Stimulated activated CD8-positive, alpha-beta memory T cell treated with anti-CD3 and anti-CD28 coated beads, Interleukin-7, amount 100 ng/mL, for 48 hours (primary cell): Measurements from ENCODE around the gene GRK6.

Experiments used
- DNase-seq, 2 donors: peaks; one replicate each; pipeline ENCODE4 v3.0.0-alpha.2; 2020; ENCODE audit warnings: low read depth in 1 of 2; ENCODE audit errors: extremely low read depth in 1 of 2

Gene GRK6

DNA sequence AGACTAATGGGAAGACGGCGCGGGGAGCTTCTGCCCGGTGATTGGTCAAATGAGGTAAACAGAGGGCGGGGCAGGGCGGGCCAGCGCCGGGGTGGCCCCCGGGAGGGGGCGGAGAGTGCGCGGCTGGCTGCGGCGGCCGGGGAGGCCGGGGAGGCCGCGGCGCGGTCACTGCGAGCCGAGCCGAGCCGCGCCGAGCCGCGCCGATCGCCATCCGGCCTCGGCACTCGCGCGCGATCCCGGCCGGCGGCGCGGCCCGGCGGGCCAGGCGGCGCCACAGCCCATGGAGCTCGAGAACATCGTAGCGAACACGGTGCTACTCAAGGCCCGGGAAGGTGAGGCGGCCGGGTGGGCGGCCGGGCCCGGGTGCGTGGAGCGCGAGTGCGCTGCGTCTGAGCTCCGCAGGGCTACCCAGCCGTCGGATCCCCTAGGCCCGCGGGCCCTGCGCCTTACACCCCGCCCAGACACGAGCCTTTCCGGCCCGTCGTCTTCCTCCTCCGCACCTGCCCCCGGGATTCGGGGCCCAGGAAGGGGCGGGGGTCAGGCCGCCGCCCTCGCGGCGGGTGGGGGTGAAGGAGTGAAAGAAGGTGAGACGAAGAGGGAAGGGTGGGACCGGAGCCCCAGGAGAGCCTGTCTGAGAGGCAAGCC lies at the start of gene GRK6:
Gene GRK6 (plus strand): TSS at position 111 of the 645 bp plus-strand sequence. CDS start 170 bp downstream, at position 281.
- DNase-seq: no peak

DNA sequence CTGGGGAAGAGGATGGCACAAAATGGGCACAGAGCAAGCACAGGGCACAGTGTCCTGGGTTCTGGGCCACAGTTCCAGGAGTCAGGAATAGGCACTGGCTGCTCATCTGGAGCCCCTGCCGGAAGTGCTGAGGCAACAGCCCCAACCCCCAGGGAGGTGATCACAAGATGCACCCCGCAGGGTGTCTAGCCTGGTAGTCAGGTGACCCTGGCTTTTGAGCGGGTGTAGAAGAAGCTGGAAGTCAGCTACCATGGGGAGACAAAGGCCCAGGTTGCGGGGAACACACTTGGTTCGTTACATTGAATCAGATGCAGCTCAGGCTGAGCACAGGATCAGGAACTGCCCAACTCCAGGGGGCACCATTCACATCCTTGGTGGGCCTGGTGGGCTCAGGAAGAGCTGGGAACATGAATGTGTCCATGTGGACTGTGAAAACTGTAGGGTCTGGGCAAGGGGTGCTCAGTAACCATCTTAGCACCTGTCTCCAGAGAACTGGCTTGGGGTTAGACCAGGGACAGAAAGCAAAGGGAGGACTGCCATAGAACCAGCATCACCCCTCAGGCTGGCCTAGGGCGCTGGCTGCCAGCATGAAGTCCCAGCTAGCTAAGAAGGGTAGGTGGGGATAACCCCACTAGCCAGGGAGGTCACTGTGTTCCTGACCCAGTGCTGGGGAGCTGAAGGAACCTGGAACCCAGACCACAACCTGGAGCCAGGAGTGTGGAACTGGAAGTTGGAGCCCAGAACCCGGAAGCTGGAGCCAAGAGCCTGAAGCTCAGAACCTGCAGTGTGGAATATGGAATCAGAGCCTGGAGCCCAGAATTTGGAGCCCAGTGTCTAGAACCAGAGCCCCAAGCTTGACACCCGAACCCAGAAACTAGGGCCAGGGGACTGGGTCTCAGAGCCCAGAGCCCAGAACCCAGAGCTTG lies 48.4 kb upstream of the GRK6 start:
- no peak for DNase-seq

GRCh38 chr5:177378884-177379883 lies 47.3 kb upstream of the GRK6 start:
- DNase-seq: no peak

GRCh38 chr5:177380805-177381126 lies 45.7 kb upstream of the GRK6 start:
- no peak for DNase-seq

DNA sequence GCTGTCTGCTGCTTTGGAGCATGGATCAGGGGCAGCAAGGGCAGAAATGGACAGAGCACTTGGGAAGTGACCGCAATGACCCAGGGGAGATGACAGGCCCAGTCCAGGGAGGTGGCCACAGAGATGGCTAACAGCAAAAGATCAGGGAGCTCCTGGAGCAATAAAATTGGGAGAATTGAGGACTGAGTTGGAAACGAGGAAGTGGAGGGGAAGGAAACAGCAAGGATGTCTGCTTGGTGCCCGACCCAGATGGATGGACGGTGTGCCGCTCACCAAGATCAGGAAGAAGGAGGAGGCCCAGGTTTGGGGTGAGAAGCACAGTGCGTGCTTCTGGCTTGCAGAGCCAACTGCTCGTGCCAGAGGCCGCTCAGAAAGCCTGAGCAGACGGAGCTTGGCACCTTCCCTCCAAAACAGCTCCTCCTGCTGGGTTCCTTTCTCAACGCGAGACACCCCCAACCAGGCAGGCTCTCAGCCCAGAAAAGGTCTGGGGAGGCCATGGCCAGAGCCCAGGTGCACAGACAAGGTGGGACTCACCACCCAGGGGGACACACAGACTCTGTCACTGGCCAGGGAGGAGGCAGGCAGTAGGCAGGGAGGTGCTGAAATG lies 44.0 kb upstream of the GRK6 start:
- DNase-seq: no peak

DNA sequence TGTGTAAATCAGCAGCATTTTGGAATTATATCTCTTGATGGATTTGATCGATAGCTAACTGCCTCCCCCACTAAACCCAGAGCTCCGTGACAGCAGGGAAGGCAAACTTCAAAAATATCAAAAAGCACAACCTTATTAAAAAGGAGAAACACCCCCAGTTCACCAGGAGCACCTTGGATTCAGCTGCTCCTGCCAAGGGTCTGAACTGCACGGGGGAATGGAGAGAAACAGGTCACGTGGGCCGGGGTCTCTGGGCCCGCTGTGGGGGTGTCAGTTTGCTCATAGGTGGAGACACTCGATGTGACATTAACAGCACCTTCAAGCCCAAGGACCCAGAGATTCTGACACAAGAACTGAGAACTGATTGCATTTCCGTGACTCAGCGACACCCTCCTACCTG lies 43.3 kb upstream of the GRK6 start:
- DNase-seq: no peak

GRCh38 chr5:177384134-177384533 lies 42.3 kb upstream of the GRK6 start, which contains the start of gene SLC34A1:
SLC34A1 (plus strand) TSS chr5:177384434; CDS start chr5:177385742, 1,308 bp downstream.
- no peak for DNase-seq

DNA sequence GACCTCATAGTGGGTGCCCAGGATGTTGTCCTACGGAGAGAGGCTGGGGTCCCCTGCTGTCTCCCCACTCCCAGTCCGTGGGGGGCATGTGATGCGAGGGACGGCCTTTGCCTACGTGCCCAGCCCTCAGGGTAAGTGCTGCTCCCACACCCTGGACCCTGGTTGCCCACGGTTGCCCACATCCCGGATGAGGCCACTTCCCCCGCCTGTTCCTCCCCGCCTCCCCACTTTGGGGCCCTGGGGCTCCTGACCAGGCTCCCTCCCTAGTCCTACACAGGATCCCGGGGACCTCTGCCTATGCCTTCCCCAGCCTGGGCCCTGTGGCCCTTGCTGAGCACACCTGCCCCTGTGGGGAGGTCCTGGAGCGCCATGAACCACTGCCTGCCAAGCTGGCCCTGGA lies 40.8 kb upstream of the GRK6 start:
- DNase-seq: no peak

GRCh38 chr5:177386542-177386941 lies 39.9 kb upstream of the GRK6 start:
- no peak for DNase-seq

GRCh38 chr5:177387405-177387804 lies 39.1 kb upstream of the GRK6 start:
- no peak for DNase-seq

DNA sequence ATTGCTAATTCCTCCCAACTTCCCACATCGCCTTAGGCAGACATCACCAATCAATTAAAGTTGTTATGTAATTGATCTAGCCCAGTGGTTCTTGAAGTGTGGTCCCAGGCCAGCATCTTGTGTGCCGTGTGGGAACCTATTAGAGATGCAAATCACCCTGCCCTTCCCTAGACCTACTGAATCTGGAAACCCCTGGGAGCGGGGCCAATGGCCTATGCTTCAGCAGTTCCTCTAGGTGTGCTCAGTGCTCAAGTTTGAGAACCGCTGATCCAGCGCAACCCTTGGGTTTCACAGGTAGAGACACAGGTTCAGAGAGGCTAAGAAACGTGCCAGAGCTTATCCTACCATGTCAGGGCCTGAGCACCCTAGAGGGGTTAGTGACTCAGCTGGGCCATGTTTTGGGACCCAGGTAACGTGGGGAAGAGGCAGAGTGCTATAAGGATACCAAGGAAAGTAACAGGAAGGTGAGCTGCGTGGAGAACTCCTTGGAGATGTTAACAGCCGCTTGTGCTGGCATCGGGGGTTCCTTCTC lies 37.9 kb upstream of the GRK6 start:
- DNase-seq: no peak

- DNase-seq: peak in 1 of 2 donors; percentile 53
Observed at GRCh38 chr5:177389241-177390169, 37.0 kb upstream of the GRK6 start.

GRCh38 chr5:177390363-177391300 lies 35.8 kb upstream of the GRK6 start:
- peak; percentile 59 to 74 for DNase-seq

- no peak for DNase-seq
Observed at GRCh38 chr5:177392765-177393164, 33.7 kb upstream of the GRK6 start.

GRCh38 chr5:177393206-177393765 lies 33.2 kb upstream of the GRK6 start:
- DNase-seq: no peak

DNA sequence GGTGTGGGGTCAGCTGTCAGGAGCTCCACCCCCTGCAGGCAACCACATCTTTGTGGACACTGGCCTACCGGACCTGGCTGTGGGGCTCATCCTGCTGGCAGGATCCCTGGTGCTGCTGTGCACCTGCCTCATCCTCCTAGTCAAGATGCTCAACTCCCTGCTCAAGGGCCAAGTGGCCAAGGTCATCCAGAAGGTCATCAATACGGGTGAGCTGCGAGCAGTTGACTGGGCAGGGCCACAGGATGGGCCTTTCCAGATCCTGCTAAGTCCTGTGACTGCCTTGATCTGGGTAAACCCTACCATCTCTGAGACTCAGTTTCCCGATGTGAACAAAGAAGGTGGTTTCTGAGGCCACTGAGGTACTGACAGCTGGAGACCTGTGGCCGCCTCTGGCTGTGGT lies 32.5 kb upstream of the GRK6 start:
- DNase-seq: no peak

GRCh38 chr5:177396078-177396477 lies 30.4 kb upstream of the GRK6 start:
- no peak for DNase-seq

GRCh38 chr5:177396807-177397206 lies 29.7 kb upstream of the GRK6 start:
- no peak for DNase-seq
